Activated naive CD8-positive, alpha-beta T cell treated with anti-CD3 and anti-CD28 coated beads, Interleukin-2, amount 50 U/mL, for 16 hours (primary cell): ENCODE data around the gene GLYR1.

ENCODE experiments used
- DNase-seq: peaks from one replicate; pipeline ENCODE4 v3.0.0-alpha.2; 2020; ENCODE audit warnings: low read depth, low spot score

Gene GLYR1

GRCh38 chr16:4850211-4850610 is 3.1 kb upstream of the GLYR1 start:
- DNase-seq: no peak

- no peak for DNase-seq
These were observed 893 bp upstream of the GLYR1 start for GRCh38 chr16:4847774-4848587.

- DNase-seq: no peak
These were observed 586 bp downstream of the GLYR1 start for GRCh38 chr16:4846503-4846900.

GRCh38 chr16:4840984-4841383 is 6.1 kb downstream of the GLYR1 start:
- no peak for DNase-seq

GRCh38 chr16:4839942-4840341 is 7.1 kb downstream of the GLYR1 start:
- DNase-seq: no peak

GRCh38 chr16:4837733-4838501 is 9.2 kb downstream of the GLYR1 start:
- no peak for DNase-seq

GRCh38 chr16:4836727-4837126 is 10.4 kb downstream of the GLYR1 start:
- no peak for DNase-seq

- no peak for DNase-seq
These were observed 13.5 kb downstream of the GLYR1 start for GRCh38 chr16:4833584-4833983.

- no peak for DNase-seq
These were observed 14.3 kb downstream of the GLYR1 start for GRCh38 chr16:4832698-4833343.

- no peak for DNase-seq
These were observed 15.5 kb downstream of the GLYR1 start for GRCh38 chr16:4831616-4832015.

- DNase-seq: no peak
These were observed 16.7 kb downstream of the GLYR1 start for GRCh38 chr16:4830408-4830807.

- DNase-seq: no peak
These were observed 18.3 kb downstream of the GLYR1 start for GRCh38 chr16:4828567-4829321.

GRCh38 chr16:4826980-4827379 is 20.1 kb downstream of the GLYR1 start:
- no peak for DNase-seq

GRCh38 chr16:4826526-4826925 is 20.6 kb downstream of the GLYR1 start:
- DNase-seq: no peak

GRCh38 chr16:4825196-4825595 is 21.9 kb downstream of the GLYR1 start:
- DNase-seq: no peak

GRCh38 chr16:4820652-4821051 is 26.4 kb downstream of the GLYR1 start:
- no peak for DNase-seq

GRCh38 chr16:4814542-4815173 is 32.4 kb downstream of the GLYR1 start:
- DNase-seq: no peak

GRCh38 chr16:4814046-4814445 is 33.0 kb downstream of the GLYR1 start:
- DNase-seq: no peak

- DNase-seq: no peak
These were observed 33.7 kb downstream of the GLYR1 start for GRCh38 chr16:4813251-4814003.

- DNase-seq: no peak
These were observed 35.3 kb downstream of the GLYR1 start for GRCh38 chr16:4811773-4812172.

GRCh38 chr16:4811242-4811641 is 35.8 kb downstream of the GLYR1 start:
- no peak for DNase-seq
